MCF 10A (cell line): Measurements from ENCODE around the gene HERC2. TPM values are rescaled to one million over a fixed set of nuclear protein-coding genes. Genes with fewer than 3 reads are reported as not detected.
"Not testable (repeated sequence)": the region's sequence is repeated elsewhere in the genome, so short reads cannot be mapped to it uniquely, and the experiment has no call there.

Source experiments
- BruUV-seq: library from RNA; stranded (reverse); fragments of 400-500 nt; replicated peaks from 2 replicates; lab custom pipeline; 2021; lab: Mats Ljungman, UMichigan
- CTCF ChIA-PET: fragments of 300-600 bp; sonication (Branson Sonifier 250); formaldehyde crosslinking; extraction: SDS; loops from one replicate; lab custom pipeline; 2021; ENCODE audit warnings: antibody characterized with exemption, inconsistent platforms; lab: Yijun Ruan, JAX
- POLR2A ChIA-PET: fragments of 300-600, 350-650 bp; sonication (Branson Sonifier 250); formaldehyde crosslinking; extraction: SDS; loops from one replicate; lab custom pipeline; 2020; ENCODE audit warnings: antibody characterized with exemption, inconsistent platforms; lab: Yijun Ruan, JAX
- DNase-seq: peaks from one replicate; pipeline ENCODE4 v3.0.0-alpha.2; 2018; ENCODE audit not compliant: unreplicated experiment
- H3K27ac Mint-ChIP-seq: one replicate; pipeline ENCODE4 v1.8.0; 2022; ENCODE audit warnings: mild to moderate bottlenecking, low read depth, mixed read lengths; ENCODE audit not compliant: unreplicated experiment
- H3K27me3 Mint-ChIP-seq: one replicate; pipeline ENCODE4 v1.8.0; 2022; ENCODE audit warnings: mixed read lengths; ENCODE audit not compliant: insufficient read depth, unreplicated experiment
- H3K36me3 Mint-ChIP-seq: one replicate; pipeline ENCODE4 v1.8.0; 2022; ENCODE audit warnings: mild to moderate bottlenecking, moderate library complexity, mixed read lengths; ENCODE audit not compliant: insufficient read depth, unreplicated experiment
- H3K4me1 Mint-ChIP-seq: one replicate; pipeline ENCODE4 v1.8.0; 2022; ENCODE audit warnings: mixed read lengths; ENCODE audit not compliant: insufficient read depth, unreplicated experiment
- H3K4me3 Mint-ChIP-seq: one replicate; pipeline ENCODE4 v1.8.0; 2022; ENCODE audit warnings: mild to moderate bottlenecking, moderate library complexity, mixed read lengths; ENCODE audit not compliant: unreplicated experiment
- H3K9me3 Mint-ChIP-seq: one replicate; pipeline ENCODE4 v1.8.0; 2022; ENCODE audit warnings: mixed read lengths; ENCODE audit not compliant: unreplicated experiment
- intact Hi-C: fragments of 100-400 bp; cut with micrococcal nuclease; formaldehyde crosslinking; loops from 2 replicates; pipeline ENCODE4 v1.14.1; 2022
- total RNA-seq: library from RNA; stranded (reverse); gene quantifications from 2 replicates; pipeline ENCODE4 v1.2.3, GENCODE V29; 2022
- TF ChIP-seq, protein P1 (sequence below): fragments of 200-600 bp; IDR thresholded peaks from one replicate; pipeline ENCODE4 v1.8.0; 2022; ENCODE audit warnings: antibody characterized with exemption, mild to moderate bottlenecking; ENCODE audit not compliant: unreplicated experiment

Gene HERC2
- total RNA-seq, 1 experiment from 2014 or later: 65.2 TPM

DNA sequence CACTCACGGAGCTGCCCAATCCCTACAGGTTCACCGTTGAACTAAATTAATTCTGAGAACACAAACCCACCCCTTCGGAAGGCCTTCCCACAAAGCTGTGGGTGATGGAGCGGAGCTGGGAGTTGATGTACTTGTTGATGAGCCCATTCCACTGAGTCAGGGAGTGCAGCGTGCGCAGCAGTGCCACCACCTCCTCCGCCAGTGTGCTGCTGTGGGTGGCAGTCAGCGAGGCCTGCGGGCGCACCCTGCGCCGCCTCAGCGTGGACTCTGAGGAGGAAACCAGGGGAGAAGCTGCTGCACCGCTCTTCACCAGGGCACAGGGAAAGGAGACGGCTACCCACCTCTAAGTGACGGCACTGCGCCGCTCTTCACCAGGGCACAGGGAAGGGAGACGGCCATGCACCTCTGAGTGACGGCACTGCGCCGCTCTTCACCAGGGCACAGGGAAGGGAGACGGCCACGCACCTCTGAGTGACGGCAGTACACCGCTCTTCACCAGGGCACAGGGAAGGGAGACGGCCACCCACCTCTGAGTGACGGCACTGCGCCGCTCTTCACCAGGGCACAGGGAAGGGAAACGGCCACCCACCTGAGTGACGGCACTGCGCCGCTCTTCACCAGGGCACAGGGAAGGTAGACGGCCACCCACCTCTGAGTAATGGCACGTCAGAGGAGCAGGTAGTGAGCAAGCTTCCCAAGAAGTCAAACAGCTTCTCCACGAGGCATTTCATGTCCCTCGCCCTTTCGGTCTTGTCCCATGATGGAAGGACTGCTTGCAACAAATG lies 107.8 kb downstream of the HERC2 start:
- intact Hi-C loops: not testable (repeated sequence)

DNA sequence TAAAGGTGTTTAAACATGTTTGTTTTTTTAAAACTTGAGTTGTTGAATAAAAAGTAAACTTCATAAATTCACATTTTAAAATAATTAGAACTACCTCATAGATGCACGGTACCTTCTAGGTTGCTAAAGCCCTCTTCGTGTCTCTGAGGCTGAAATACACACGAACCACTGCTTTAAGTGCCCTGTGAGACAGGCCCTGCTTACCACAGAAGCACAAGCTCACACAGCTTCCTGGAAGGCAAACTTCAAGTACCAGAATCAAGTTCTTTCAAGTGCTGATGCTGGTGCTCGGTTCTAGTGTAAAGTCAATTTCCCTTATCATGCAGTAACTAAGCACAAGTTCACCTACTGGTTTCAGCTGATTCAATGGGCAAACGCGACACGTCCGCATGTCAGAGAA lies 108.6 kb downstream of the HERC2 start:
- H3K9me3 Mint-ChIP-seq, H3K4me3 Mint-ChIP-seq, CTCF ChIA-PET, H3K27me3 Mint-ChIP-seq, DNase-seq, H3K27ac Mint-ChIP-seq, intact Hi-C loops, H3K4me1 Mint-ChIP-seq, BruUV-seq, POLR2A ChIA-PET: not testable (repeated sequence)
- H3K36me3 Mint-ChIP-seq: peaks cover 36% of the 10 kb centered on the region

More for the DNA sequence above, 107.8 kb downstream of the HERC2 start:
- BruUV-seq, H3K9me3 Mint-ChIP-seq, H3K4me1 Mint-ChIP-seq, POLR2A ChIA-PET, H3K27me3 Mint-ChIP-seq, DNase-seq, H3K4me3 Mint-ChIP-seq, H3K27ac Mint-ChIP-seq: not testable (repeated sequence)
- CTCF ChIA-PET: interaction anchor here (0.6 kb wide), 1 partner anchor 977 kb away, joined by 3 read pairs; no protein-coding TSS in a partner anchor
- H3K36me3 Mint-ChIP-seq: peaks cover 37% of the 10 kb centered on the region

GRCh38 chr15:28208583-28208982 lies 113.4 kb downstream of the HERC2 start:
- no peak overlapping the region for H3K27ac Mint-ChIP-seq

DNA sequence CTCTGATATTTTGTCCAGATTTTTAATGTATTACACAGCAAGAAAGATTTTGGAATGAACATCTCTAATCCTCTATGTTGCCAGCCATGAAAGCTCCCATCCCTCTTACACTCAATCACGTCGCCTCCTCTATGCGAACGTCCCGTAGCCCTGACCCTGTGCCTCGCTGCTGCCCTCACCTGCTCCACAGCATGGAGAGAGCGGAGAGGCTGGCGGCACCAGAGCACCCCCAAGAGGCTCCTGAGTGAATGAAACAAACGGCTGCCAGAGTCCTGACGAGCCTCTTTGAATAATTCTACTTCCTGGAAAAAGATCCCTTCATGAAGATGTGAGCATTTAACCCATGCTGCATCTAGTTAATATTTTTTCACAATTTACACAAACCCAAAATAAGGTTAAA lies 116.3 kb downstream of the HERC2 start:
- H3K4me1 Mint-ChIP-seq, H3K27ac Mint-ChIP-seq, POLR2A ChIA-PET, intact Hi-C loops, CTCF ChIA-PET, BruUV-seq, H3K27me3 Mint-ChIP-seq, DNase-seq, H3K4me3 Mint-ChIP-seq, H3K9me3 Mint-ChIP-seq: not testable (repeated sequence)
- peaks cover 48% of the 10 kb centered on the region for H3K36me3 Mint-ChIP-seq

More at GRCh38 chr15:28208583-28208982, 113.4 kb downstream of the HERC2 start:
- TF ChIP-seq, protein P1, sequence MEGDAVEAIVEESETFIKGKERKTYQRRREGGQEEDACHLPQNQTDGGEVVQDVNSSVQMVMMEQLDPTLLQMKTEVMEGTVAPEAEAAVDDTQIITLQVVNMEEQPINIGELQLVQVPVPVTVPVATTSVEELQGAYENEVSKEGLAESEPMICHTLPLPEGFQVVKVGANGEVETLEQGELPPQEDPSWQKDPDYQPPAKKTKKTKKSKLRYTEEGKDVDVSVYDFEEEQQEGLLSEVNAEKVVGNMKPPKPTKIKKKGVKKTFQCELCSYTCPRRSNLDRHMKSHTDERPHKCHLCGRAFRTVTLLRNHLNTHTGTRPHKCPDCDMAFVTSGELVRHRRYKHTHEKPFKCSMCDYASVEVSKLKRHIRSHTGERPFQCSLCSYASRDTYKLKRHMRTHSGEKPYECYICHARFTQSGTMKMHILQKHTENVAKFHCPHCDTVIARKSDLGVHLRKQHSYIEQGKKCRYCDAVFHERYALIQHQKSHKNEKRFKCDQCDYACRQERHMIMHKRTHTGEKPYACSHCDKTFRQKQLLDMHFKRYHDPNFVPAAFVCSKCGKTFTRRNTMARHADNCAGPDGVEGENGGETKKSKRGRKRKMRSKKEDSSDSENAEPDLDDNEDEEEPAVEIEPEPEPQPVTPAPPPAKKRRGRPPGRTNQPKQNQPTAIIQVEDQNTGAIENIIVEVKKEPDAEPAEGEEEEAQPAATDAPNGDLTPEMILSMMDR: no peak
- CTCF ChIA-PET: interaction anchor here (1.4 kb wide), 1 partner anchor 17 kb away, joined by 3 read pairs; no protein-coding TSS in a partner anchor
- no TSS peak for BruUV-seq
- Mint-ChIP-seq H3K9me3 (no peaks in the 10 kb centered on the region), H3K36me3 (peaks cover 45% of the 10 kb centered on the region), H3K4me1 (no peaks in the 10 kb centered on the region), H3K4me3 (no peak overlapping the region), H3K27me3 (no peaks in the 10 kb centered on the region)
- POLR2A ChIA-PET: no interaction called here
- no peak for DNase-seq
- intact Hi-C loops: no loop called here

DNA sequence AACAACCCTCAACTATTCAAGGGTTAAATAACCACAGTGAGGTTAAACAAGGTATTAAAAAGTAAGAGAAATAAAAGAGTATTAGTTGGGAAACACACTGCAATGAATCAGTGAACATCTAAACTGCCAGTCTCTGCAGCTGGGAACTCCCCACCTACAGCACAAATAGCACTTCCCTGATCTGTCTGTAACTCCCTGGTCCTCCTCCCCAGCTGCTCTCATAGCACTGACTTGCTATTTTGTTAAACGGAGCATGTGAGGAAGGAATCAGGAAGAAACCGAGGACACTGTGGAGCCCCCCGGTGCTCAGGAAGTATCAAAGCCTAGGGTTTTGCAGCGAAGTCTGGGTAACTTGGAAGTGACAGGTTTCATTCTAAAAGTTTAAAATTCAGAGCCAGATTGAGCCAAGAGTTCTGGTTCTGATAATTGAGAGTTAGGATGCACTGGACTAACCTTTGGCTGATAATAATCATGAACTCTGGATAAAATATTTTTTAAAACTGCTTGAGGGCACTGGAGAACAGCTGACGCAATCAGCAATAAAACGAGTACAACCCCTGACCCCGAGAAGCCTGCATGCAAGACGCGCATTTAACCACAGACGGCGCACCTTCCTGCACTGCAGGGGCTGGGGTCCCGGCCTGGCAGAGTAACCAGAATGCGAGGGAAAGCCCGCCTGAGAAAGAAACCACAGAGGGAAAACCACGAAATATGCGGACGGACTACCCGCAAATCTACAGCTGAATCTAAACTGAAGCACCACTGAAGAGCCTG lies 118.7 kb downstream of the HERC2 start:
- CTCF ChIA-PET, H3K9me3 Mint-ChIP-seq, DNase-seq, POLR2A ChIA-PET, intact Hi-C loops, BruUV-seq, H3K27ac Mint-ChIP-seq, H3K27me3 Mint-ChIP-seq, H3K4me3 Mint-ChIP-seq, H3K4me1 Mint-ChIP-seq: not testable (repeated sequence)
- H3K36me3 Mint-ChIP-seq: peaks cover 60% of the 10 kb centered on the region

GRCh38 chr15:28202124-28202523 lies 119.9 kb downstream of the HERC2 start:
- BruUV-seq, CTCF ChIA-PET, H3K4me3 Mint-ChIP-seq, DNase-seq, intact Hi-C loops, H3K9me3 Mint-ChIP-seq, H3K27me3 Mint-ChIP-seq, H3K27ac Mint-ChIP-seq, H3K4me1 Mint-ChIP-seq, POLR2A ChIA-PET: not testable (repeated sequence)
- peaks cover 60% of the 10 kb centered on the region for H3K36me3 Mint-ChIP-seq

- intact Hi-C loops, H3K4me1 Mint-ChIP-seq, H3K27ac Mint-ChIP-seq, H3K9me3 Mint-ChIP-seq, H3K4me3 Mint-ChIP-seq, H3K27me3 Mint-ChIP-seq, DNase-seq, BruUV-seq, POLR2A ChIA-PET: not testable (repeated sequence)
- CTCF ChIA-PET: interaction anchor here (1.7 kb wide), 1 partner anchor 72 kb away, joined by 8 read pairs; no protein-coding TSS in a partner anchor
- peaks cover 77% of the 10 kb centered on the region for H3K36me3 Mint-ChIP-seq
Measured at GRCh38 chr15:28198215-28198614, 123.8 kb downstream of the HERC2 start.

- peaks cover 82% of the 10 kb centered on the region for H3K36me3 Mint-ChIP-seq
- H3K4me3 Mint-ChIP-seq: not testable (repeated sequence)
Measured at GRCh38 chr15:28197694-28198093, 124.3 kb downstream of the HERC2 start.

More at GRCh38 chr15:28197694-28198093, 124.3 kb downstream of the HERC2 start:
- H3K9me3 Mint-ChIP-seq, H3K27me3 Mint-ChIP-seq, CTCF ChIA-PET, H3K27ac Mint-ChIP-seq, POLR2A ChIA-PET, DNase-seq, intact Hi-C loops, H3K4me1 Mint-ChIP-seq, BruUV-seq: not testable (repeated sequence)
